K562 (cell line): ENCODE results near the gene C1orf87. TPM values are rescaled to one million over a fixed set of nuclear protein-coding genes. Genes with fewer than 3 reads are reported as not detected.

Experiments
- ATAC-seq: fragments of 200-7000 bp; cut with Tn5 transposase; 3 replicates; pipeline ENCODE4 v1.9.1; 2020; ENCODE audit warnings: moderate library complexity
- BruUV-seq: library from RNA; stranded (reverse); fragments of 400-500 nt; replicated peaks from 2 replicates; lab custom pipeline; 2021; lab: Mats Ljungman, UMichigan
- CTCF ChIA-PET: fragments of 300-600 bp; formaldehyde crosslinking; extraction: SDS; loops from one replicate; lab custom pipeline; 2021; ENCODE audit warnings: low intra/inter-chr PET ratio; lab: Yijun Ruan, JAX
- POLR2A ChIA-PET: fragments of 300-600, 350-650 bp; sonication (Branson Sonifier 250); formaldehyde crosslinking; extraction: SDS; loops from one replicate; lab custom pipeline; 2021; ENCODE audit warnings: antibody characterized with exemption, inconsistent platforms; lab: Yijun Ruan, JAX
- DNase-seq, 4 experiments: peaks; one replicate each; pipeline versions ENCODE4 v3.0.0 to v3.0.0-alpha.2; 2011 to 2018; ENCODE audit warnings: low spot score in 3 of 4, mixed read lengths in 3 of 4; ENCODE audit errors: extremely low read depth in 1 of 4
- FAIRE-seq: peaks from 2 replicates; lab custom pipeline; 2011; peaks lifted over from hg19 to GRCh38; lab: Jason Lieb, UNC
- H2AFZ ChIP-seq: 2 replicates; pipeline ENCODE4 v1.6.0; 2011; ENCODE audit warnings: low read depth, low read length, control low read depth, inconsistent platforms
- H3K27ac ChIP-seq: fragments of 200-600 bp; 3 replicates; pipeline ENCODE4 v1.8.0; 2011; ENCODE audit warnings: low read depth, mild to moderate bottlenecking, control low read depth, inconsistent platforms, low read length, moderate library complexity, mixed read lengths; ENCODE audit errors: extremely low read depth
- H3K27me3 ChIP-seq, 2 experiments: fragments of 300-600 bp in 1 of 2; 2 replicates in 1 of 2; 3 replicates in 1 of 2; pipeline versions ENCODE4 v1.6.0 to v1.8.0; 2011; ENCODE audit warnings: inconsistent platforms in 2 of 2, low read length in 2 of 2, mild to moderate bottlenecking in 1 of 2, mixed read lengths in 1 of 2, moderate library complexity in 1 of 2; ENCODE audit not compliant: control insufficient read depth in 2 of 2, insufficient read depth in 2 of 2
- H3K36me3 ChIP-seq: fragments of 300-600 bp; 3 replicates; pipeline ENCODE4 v1.8.0; 2011; ENCODE audit warnings: mild to moderate bottlenecking, low read length, inconsistent platforms; ENCODE audit not compliant: control insufficient read depth, insufficient read depth
- H3K4me1 ChIP-seq, 2 experiments: fragments of 200-600 bp in 1 of 2; replicated peaks in 1 of 2; 2 replicates in 1 of 2; 3 replicates in 1 of 2; pipeline versions ENCODE4 v1.5.1 to v1.8.0; 2011; ENCODE audit warnings: inconsistent platforms in 2 of 2, low read length in 2 of 2, mild to moderate bottlenecking in 1 of 2, mixed read lengths in 1 of 2, moderate library complexity in 1 of 2; ENCODE audit not compliant: control insufficient read depth in 2 of 2, insufficient read depth in 2 of 2
- H3K4me2 ChIP-seq: 2 replicates; pipeline ENCODE4 v1.6.1; 2011; ENCODE audit warnings: low read length, control low read depth, inconsistent platforms, mixed read lengths; ENCODE audit not compliant: insufficient read depth
- H3K4me3 ChIP-seq: fragments of 200-600 bp; sonication (generic), shearing (Covaris generic); 2 replicates; pipeline ENCODE4 v1.5.1; 2016; ENCODE audit warnings: control low read depth, inconsistent platforms
- H3K79me2 ChIP-seq: fragments of 200-600 bp; 3 replicates; pipeline ENCODE4 v1.8.0; 2011; ENCODE audit warnings: low read length, inconsistent platforms; ENCODE audit not compliant: control insufficient read depth, insufficient read depth
- H3K9ac ChIP-seq, 2 experiments: 2 replicates each; pipeline versions ENCODE4 v1.6.0 to v1.6.1; 2011; ENCODE audit warnings: low read depth in 2 of 2, low read length in 2 of 2, control low read depth in 1 of 2, inconsistent platforms in 1 of 2, mild to moderate bottlenecking in 1 of 2, mixed read lengths in 1 of 2; ENCODE audit not compliant: insufficient read depth in 1 of 2
- H3K9me1 ChIP-seq: one replicate; pipeline ENCODE4 v1.6.0; 2011; ENCODE audit warnings: inconsistent platforms, mild to moderate bottlenecking, low read length, moderate library complexity; ENCODE audit not compliant: control insufficient read depth, insufficient read depth
- H3K9me3 ChIP-seq: replicated peaks from 2 replicates; pipeline ENCODE4 v1.5.1; 2011; ENCODE audit warnings: low read depth, low read length, inconsistent platforms; ENCODE audit not compliant: control insufficient read depth, insufficient read depth
- H4K20me1 ChIP-seq: replicated peaks from 2 replicates; pipeline ENCODE4 v1.6.1; 2011; ENCODE audit warnings: low read length, inconsistent platforms, mixed read lengths; ENCODE audit not compliant: control insufficient read depth, insufficient read depth
- CBX8 ChIP-seq: fragments of 200-600 bp; sonication (generic); IDR thresholded peaks from 2 replicates; pipeline ENCODE4 v1.6.1; 2012; ENCODE audit warnings: borderline replicate concordance, mixed run types, low read depth, mild to moderate bottlenecking, moderate library complexity, mixed read lengths, low read length, control low read depth, inconsistent platforms; ENCODE audit not compliant: poor library complexity, severe bottlenecking; ENCODE audit errors: extremely low read depth
- EZH2 ChIP-seq: IDR thresholded peaks from 2 replicates; pipeline ENCODE4 v1.6.1; 2012; ENCODE audit warnings: low read depth, mild to moderate bottlenecking, inconsistent platforms, low read length, borderline replicate concordance
- PHTF2 ChIP-seq: fragments of 250-450 bp; sonication (Bioruptor Pico); IDR thresholded peaks from 2 replicates; pipeline ENCODE4 v1.5.0; 2021; ENCODE audit warnings: mild to moderate bottlenecking
- WGBS: fragments of 100-300 bp; shearing (Covaris generic); methylation state at CpG from one replicate; pipeline ENCODE4 v1.1.6; 2016; ENCODE audit warnings: low coverage, mixed read lengths; ENCODE audit not compliant: insufficient coverage; ENCODE audit errors: missing lambda C conversion rate; 5-methylcytosine and 5-hydroxymethylcytosine counted together
- in situ Hi-C: fragments of 300-500 bp; cut with MboI; formaldehyde crosslinking; loops from 4 replicates; pipeline ENCODE4 v1.15.0; 2018; ENCODE audit warnings: inconsistent platforms, mixed read lengths
- intact Hi-C: fragments of 100-400 bp; cut with micrococcal nuclease; formaldehyde crosslinking; loops from 2 replicates; pipeline ENCODE4 v1.14.2; 2022
- polyA plus RNA-seq, 8 experiments: library from polyadenylated mRNA; depleted of rRNA in 4 of 8; stranded (reverse) in 5 of 8; unstranded in 3 of 8; fragments of >200 nt; fragmentation: Nextera tagmentation in 2 of 8; fragmentation: Illumina TruSeq in 1 of 8; extraction: Ambion mirVana in 2 of 8; extraction: Trizol in 1 of 8; gene quantifications; 2 replicates each; pipeline versions ENCODE4 v1.2.1 to v1.2.3, GENCODE V29; 2011 to 2014; ENCODE audit warnings: inconsistent platforms in 1 of 8, missing spikeins in 1 of 8
- total RNA-seq, 7 experiments: library from RNA; depleted of rRNA in 6 of 7; stranded (reverse); fragments of >200 nt in 6 of 7; fragmentation: Illumina TruSeq in 2 of 7; extraction: Trizol in 2 of 7; gene quantifications; 2 replicates each; pipeline versions ENCODE4 v1.2.1 to v1.2.3, GENCODE V29; 2011 to 2021; ENCODE audit warnings: low replicate concordance in 1 of 7

The C1orf87 gene
- total and polyA plus RNA-seq, 9 of the 15 experiments (the other 6 are each of a cell fraction or from before 2014, with no cell fraction given): not detected

DNA sequence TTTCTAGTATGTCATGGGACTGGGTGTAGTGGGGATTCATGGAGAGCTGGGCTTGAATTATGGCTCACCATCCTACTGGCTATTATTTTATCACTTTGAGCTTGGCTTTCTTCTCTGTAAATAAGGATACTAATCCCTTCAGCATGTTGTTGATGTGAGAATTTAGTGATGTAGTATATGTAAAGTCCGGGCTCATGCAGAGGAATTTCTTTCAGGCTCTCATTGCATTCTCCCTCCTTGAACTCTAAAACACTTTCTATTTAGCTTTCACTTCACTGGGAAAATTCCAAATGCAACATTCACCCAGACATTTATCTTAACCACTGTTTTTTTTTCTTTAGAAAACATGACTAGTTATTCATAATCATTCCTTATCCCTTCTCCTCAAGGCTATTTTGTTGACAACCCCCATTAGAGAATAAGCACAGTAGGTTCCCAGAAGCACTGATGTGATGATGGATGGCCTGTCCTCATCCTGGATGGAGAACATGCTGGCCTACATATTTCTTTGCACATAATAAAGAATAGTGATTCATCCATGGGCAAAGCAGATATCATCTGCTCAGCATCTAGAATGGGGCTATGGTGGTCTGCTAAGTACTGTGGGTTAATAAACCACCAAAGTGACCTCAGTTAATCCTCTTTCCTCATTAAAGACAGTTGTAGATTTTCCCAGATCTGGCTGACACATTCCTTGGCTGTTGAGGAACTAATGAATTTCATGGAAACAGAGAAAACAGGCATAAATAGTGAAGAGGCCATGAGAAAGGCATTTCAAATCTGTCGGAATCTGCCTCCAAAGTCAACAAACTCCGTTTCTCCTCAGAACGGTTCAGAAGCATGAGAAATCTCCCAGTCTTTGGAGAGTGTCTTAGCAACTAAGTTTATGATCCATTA lies 79.0 kb downstream of the C1orf87 start (continued):
- TF ChIP-seq EZH2: no peak
- TF ChIP-seq CBX8: no peak
- TF ChIP-seq, all 486 proteins: peak for 0

GRCh38 chr1:59992040-59992820 lies 81.3 kb downstream of the C1orf87 start:
- WGBS: 0% methylated on average over 5 of the region's 5 CpGs

More at GRCh38 chr1:59992040-59992820, 81.3 kb downstream of the C1orf87 start:
- FAIRE-seq (no peak), DNase-seq (no peak), ATAC-seq (no peak)
- no peak overlapping the region for H3K27ac ChIP-seq
- H3K4me2 ChIP-seq: no peak overlapping the region
- no peaks in the 10 kb centered on the region for H3K9me3 ChIP-seq
- in situ Hi-C loops (loop anchor here (25.0 kb wide), 1 partner anchor 1470 kb away; no protein-coding TSS in a partner anchor), intact Hi-C loops (no loop called here)
- no peak overlapping the region for H2AFZ ChIP-seq
- no peaks in the 10 kb centered on the region for H3K27me3 ChIP-seq
- TF ChIP-seq PHTF2 (CRISPR knock-in tag): no peak
- H3K9me1 ChIP-seq: no peaks in the 10 kb centered on the region
- no peaks in the 10 kb centered on the region for H4K20me1 ChIP-seq
- POLR2A ChIA-PET: interaction anchor here (0.6 kb wide), 1 partner anchor 1493 kb away, joined by 3 read pairs; no protein-coding TSS in a partner anchor
- BruUV-seq: no TSS peak
- H3K79me2 ChIP-seq: no peaks in the 10 kb centered on the region
- CTCF ChIA-PET: no interaction called here
- H3K4me3 ChIP-seq: no peak overlapping the region
- H3K36me3 ChIP-seq: no peaks in the 10 kb centered on the region
- no peaks in the 10 kb centered on the region; a peak in 1 of 5 replicates for H3K4me1 ChIP-seq
- no peak overlapping the region for H3K9ac ChIP-seq
